ENCODE measurements around the gene HSPB9.

- TF ChIP-seq POLR2A (IDR thresholded peaks at IDR 0.05; ENCODE audit: control extremely low read depth in 1 of 2, low read depth in 2 of 2, low read length in 2 of 2) (no peak), CTCF (IDR thresholded peaks at IDR 0.05; ENCODE audit: control extremely low read depth in 1 of 3, insufficient read depth in 1 of 3, low read depth in 1 of 3, low read length in 3 of 3) (no peak), CEBPB (IDR thresholded peaks at IDR 0.05; ENCODE audit: low read depth, low read length) (no peak), RFX5 (IDR thresholded peaks at IDR 0.05; ENCODE audit: borderline replicate concordance, low read depth, low read length) (no peak), EZH2 (IDR thresholded peaks at IDR 0.05; ENCODE audit: low read depth, low read length, severe bottlenecking) (no peak), MAX (IDR thresholded peaks at IDR 0.05) (no peak), ZNF274 (IDR thresholded peaks at IDR 0.05; ENCODE audit: borderline replicate concordance, extremely low read depth, low read length) (no peak), USF2 (IDR thresholded peaks at IDR 0.05; ENCODE audit: low read length) (no peak), POLR2AphosphoS5 (IDR thresholded peaks at IDR 0.05; ENCODE audit: low read depth, low read length) (no peak), CHD7 (IDR thresholded peaks at IDR 0.05; ENCODE audit: insufficient replicate concordance, low read length) (no peak), GTF2F1 (IDR thresholded peaks at IDR 0.05; ENCODE audit: borderline replicate concordance, low read depth, low read length) (no peak)
Measured at GRCh38 chr17:42167807-42168206, 45.2 kb downstream of the HSPB9 start.

Data from H1 (cell line).